Airway epithelial cell (primary cell): ENCODE results near the gene S100P. TPM values are rescaled to one million over a fixed set of nuclear protein-coding genes. Genes with fewer than 3 reads are reported as not detected.

Experiments
- total RNA-seq: library from RNA; depleted of rRNA; stranded (reverse); fragments of >200 nt; gene quantifications from 2 replicates; pipeline ENCODE4 v1.2.3, GENCODE V29; 2015

S100P gene
- total RNA-seq: 39.8 and 56.6 TPM in 2 replicates

GRCh38 chr4:6693231-6694176, at the start of gene S100P:
S100P (plus strand) TSS chr4:6693878; CDS start chr4:6693933, 55 bp downstream.

GRCh38 chr4:6709230-6710114, 15.8 kb downstream of the S100P start, which contains the start of gene MRFAP1L1:
MRFAP1L1 (minus strand) TSS chr4:6709865; CDS start chr4:6709629, 236 bp downstream.

DNA sequence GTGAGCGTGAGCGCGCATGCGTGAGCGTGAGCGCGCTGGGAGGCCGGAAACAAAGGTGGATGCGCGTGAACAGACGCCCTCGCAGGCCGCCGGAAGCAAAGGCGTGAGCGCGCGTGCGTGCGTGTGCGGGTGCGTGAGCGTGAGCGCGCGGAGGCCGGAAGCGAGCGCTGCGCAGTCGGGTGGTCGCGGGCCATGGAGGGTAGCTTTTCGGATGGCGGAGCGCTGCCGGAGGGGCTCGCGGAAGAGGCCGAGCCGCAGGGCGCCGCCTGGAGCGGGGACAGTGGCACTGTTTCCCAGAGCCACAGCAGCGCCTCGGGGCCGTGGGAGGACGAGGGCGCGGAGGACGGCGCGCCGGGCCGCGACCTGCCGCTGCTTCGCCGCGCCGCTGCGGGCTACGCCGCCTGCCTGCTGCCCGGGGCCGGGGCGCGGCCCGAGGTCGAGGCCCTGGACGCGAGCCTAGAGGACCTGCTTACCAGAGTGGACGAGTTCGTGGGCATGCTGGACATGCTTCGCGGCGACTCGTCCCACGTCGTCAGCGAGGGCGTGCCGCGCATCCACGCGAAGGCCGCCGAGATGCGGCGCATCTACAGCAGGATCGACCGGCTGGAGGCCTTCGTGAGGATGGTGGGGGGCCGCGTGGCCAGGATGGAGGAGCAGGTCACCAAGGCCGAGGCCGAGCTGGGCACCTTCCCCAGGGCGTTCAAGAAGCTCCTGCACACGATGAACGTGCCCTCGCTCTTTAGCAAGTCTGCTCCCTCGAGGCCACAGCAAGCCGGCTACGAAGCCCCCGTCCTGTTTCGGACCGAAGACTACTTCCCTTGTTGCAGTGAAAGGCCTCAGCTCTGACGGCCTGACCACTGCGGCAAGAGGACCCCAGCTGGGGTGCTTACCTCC, 22.6 kb downstream of the S100P start, which contains the start of gene BLOC1S4:
TSS of gene BLOC1S4 (plus strand) at position 157 of the 894 bp plus-strand sequence. CDS start at position 193, 36 bp downstream.

Other genes starting within 250 kb of the S100P start
- 1.1 and 1.2 TPM in 2 replicates for gene PPP2R2C, start 221.3 kb upstream of the S100P start, total RNA-seq
- 10.0 and 17.7 TPM in 2 replicates for gene MAN2B2, start 118.7 kb upstream of the S100P start, total RNA-seq
- 247 and 284 TPM in 2 replicates for gene MRFAP1, start 53.2 kb upstream of the S100P start, total RNA-seq
- 51.7 and 53.5 TPM in 2 replicates for gene MRFAP1L1, start 16.0 kb downstream of the S100P start, total RNA-seq
- 25.5 and 29.6 TPM in 2 replicates for gene BLOC1S4, start 22.3 kb downstream of the S100P start, total RNA-seq
- 11.5 and 16.0 TPM in 2 replicates for gene KIAA0232, start 88.8 kb downstream of the S100P start, total RNA-seq
- 49.0 and 64.5 TPM in 2 replicates for gene TBC1D14, start 215.9 kb downstream of the S100P start, total RNA-seq